AG08396 (cell line): ENCODE measurements around the gene POLH.
"Not testable (repeated sequence)": the region's sequence is repeated elsewhere in the genome, so short reads cannot be mapped to it uniquely, and the experiment has no call there.

Experiments
- DNase-seq: peaks from one replicate; pipeline ENCODE4 v3.0.0; 2012; ENCODE audit warnings: low spot score, mixed read lengths

Gene POLH

GRCh38 chr6:43575772-43576551 is at the start of gene POLH, which contains the start of gene XPO5:
POLH (plus strand) TSS chr6:43576185; CDS start chr6:43582320, 6,135 bp downstream.
XPO5 (minus strand) TSS chr6:43576038; CDS start chr6:43575864, 174 bp downstream.
- DNase-seq, result peak; percentile 99

GRCh38 chr6:43532201-43532600 is 43.8 kb upstream of the POLH start:
- peak; percentile 31 for DNase-seq

GRCh38 chr6:43538986-43539385 is 37.0 kb upstream of the POLH start:
- DNase-seq, result not testable (repeated sequence)

- not testable (repeated sequence) for DNase-seq
These were observed 36.6 kb upstream of the POLH start for GRCh38 chr6:43539409-43539808.

GRCh38 chr6:43540507-43540906 is 35.5 kb upstream of the POLH start:
- no peak for DNase-seq

GRCh38 chr6:43541774-43542471 is 34.1 kb upstream of the POLH start:
- DNase-seq, result no peak

GRCh38 chr6:43544461-43544860 is 31.5 kb upstream of the POLH start:
- no peak for DNase-seq

GRCh38 chr6:43547222-43547621 is 28.8 kb upstream of the POLH start:
- no peak for DNase-seq

GRCh38 chr6:43557620-43558019 is 18.4 kb upstream of the POLH start:
- not testable (repeated sequence) for DNase-seq

- no peak for DNase-seq
These were observed 16.7 kb upstream of the POLH start for GRCh38 chr6:43559328-43559727.

GRCh38 chr6:43570876-43571441 is 5.0 kb upstream of the POLH start:
- no peak for DNase-seq

- DNase-seq, result no peak
These were observed 4.0 kb upstream of the POLH start for GRCh38 chr6:43572015-43572414.

- peak; percentile 48 for DNase-seq
These were observed 747 bp upstream of the POLH start for GRCh38 chr6:43575105-43575771.

- DNase-seq, result peak; percentile 29
These were observed 2.8 kb downstream of the POLH start for GRCh38 chr6:43578748-43579147.

- DNase-seq, result no peak
These were observed 3.2 kb downstream of the POLH start for GRCh38 chr6:43579171-43579570.

GRCh38 chr6:43582911-43583310 is 6.9 kb downstream of the POLH start:
- no peak for DNase-seq

GRCh38 chr6:43584892-43585570 is 9.0 kb downstream of the POLH start:
- no peak for DNase-seq

GRCh38 chr6:43588194-43588593 is 12.2 kb downstream of the POLH start:
- DNase-seq, result no peak

- not testable (repeated sequence) for DNase-seq
These were observed 13.6 kb downstream of the POLH start for GRCh38 chr6:43589564-43589963.

GRCh38 chr6:43593938-43594337 is 18.0 kb downstream of the POLH start:
- no peak for DNase-seq

- no peak for DNase-seq
These were observed 24.6 kb downstream of the POLH start for GRCh38 chr6:43600595-43600994.

- DNase-seq, result no peak
These were observed 28.2 kb downstream of the POLH start for GRCh38 chr6:43604174-43604573.
